Lower leg skin (tissue), 4 donors: ENCODE measurements around the gene BEND7. TPM values are rescaled to one million over a fixed set of nuclear protein-coding genes. Genes with fewer than 3 reads are reported as not detected.

Source experiments
- DNase-seq, 2 donors: peaks; one replicate each; pipeline ENCODE4 v3.0.0-alpha.2; 2019; ENCODE audit warnings: low spot score in 2 of 2
- H3K4me3 ChIP-seq: fragments of 200-600 bp; sonication (generic); 2 replicates; pipeline ENCODE4 v1.5.1; 2017; ENCODE audit warnings: mild to moderate bottlenecking, low read depth; ENCODE audit not compliant: poor library complexity, severe bottlenecking
- POLR2A ChIP-seq, 2 donors: fragments of 450-650 bp; IDR thresholded peaks; one replicate each; pipeline ENCODE4 v1.6.1; 2016 to 2017; ENCODE audit warnings: antibody characterized with exemption in 2 of 2, mild to moderate bottlenecking in 1 of 2, moderate library complexity in 1 of 2
- WGBS, 2 donors: methylation state at CpG; one replicate each; pipeline ENCODE4 v1.1.5; 2018; 5-methylcytosine and 5-hydroxymethylcytosine counted together
- intact Hi-C: fragments of 100-400 bp; cut with DNase I; formaldehyde crosslinking; loops from one replicate; pipeline ENCODE4 v1.15.0; 2023; ENCODE audit warnings: low total_unique reads
- total RNA-seq, 4 donors: library from RNA; depleted of rRNA; stranded (reverse); fragments of >200 nt; gene quantifications; one replicate each; pipeline ENCODE4 v1.1.0, GENCODE V29; 2016
- TF ChIP-seq, protein P1 (sequence below), 3 donors: fragments of 450-650 bp; IDR thresholded peaks; one replicate each; pipeline ENCODE4 v1.5.1; 2016; ENCODE audit warnings: antibody characterized with exemption in 3 of 3, mild to moderate bottlenecking in 3 of 3, moderate library complexity in 2 of 3

Gene BEND7
- total RNA-seq, 4 donors from 2014 or later: 3.7 to 8.1 (median 5.8) TPM

DNA sequence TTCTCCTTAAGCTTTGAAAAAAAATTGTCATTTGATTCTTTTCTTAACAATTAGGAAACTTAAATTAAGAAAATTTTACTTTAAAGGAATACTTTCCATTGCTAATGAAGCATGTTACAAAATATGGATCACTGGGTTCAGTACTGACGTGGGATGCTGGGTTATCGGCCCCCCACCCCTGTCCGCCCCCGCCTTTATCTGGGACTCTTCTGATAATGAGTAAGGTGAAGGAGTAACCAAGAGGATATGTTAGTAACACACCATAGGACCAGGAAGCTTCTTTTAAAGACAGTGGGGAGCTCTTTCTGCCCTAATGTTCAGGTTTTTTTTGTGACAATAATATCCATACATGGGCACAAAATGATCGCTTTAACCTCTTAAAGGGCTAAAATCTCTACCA is 29.7 kb downstream of the BEND7 start:
- H3K4me3 ChIP-seq: no peak overlapping the region
- DNase-seq: no peak
- TF ChIP-seq, protein P1, sequence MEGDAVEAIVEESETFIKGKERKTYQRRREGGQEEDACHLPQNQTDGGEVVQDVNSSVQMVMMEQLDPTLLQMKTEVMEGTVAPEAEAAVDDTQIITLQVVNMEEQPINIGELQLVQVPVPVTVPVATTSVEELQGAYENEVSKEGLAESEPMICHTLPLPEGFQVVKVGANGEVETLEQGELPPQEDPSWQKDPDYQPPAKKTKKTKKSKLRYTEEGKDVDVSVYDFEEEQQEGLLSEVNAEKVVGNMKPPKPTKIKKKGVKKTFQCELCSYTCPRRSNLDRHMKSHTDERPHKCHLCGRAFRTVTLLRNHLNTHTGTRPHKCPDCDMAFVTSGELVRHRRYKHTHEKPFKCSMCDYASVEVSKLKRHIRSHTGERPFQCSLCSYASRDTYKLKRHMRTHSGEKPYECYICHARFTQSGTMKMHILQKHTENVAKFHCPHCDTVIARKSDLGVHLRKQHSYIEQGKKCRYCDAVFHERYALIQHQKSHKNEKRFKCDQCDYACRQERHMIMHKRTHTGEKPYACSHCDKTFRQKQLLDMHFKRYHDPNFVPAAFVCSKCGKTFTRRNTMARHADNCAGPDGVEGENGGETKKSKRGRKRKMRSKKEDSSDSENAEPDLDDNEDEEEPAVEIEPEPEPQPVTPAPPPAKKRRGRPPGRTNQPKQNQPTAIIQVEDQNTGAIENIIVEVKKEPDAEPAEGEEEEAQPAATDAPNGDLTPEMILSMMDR (IDR thresholded peaks at IDR 0.05): no peak
- no peak for TF ChIP-seq POLR2A (IDR thresholded peaks at IDR 0.05)
- WGBS, 2 donors: 92 to 95% methylated on average over 5 of the region's 5 CpGs
- intact Hi-C loops: no loop called here

DNA sequence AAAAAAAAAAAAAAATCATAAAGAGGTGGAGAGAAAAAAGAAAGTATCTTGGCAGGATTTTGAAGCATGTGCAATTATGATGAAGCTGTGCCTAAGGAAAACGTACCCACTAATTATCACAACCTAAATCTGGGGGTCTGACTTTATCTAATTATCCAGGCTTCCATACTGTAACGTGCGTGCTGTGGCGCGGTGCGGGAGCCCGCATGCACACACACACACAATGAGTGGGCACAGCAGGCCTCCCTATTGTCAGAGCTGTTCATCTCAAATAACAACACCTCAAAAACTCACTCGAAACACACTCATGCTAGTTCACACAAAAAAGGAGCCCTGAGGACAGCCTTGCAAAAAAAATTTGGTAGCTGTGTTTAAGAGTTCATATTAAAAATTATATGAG is 31.9 kb downstream of the BEND7 start:
- intact Hi-C loops: no loop called here
- WGBS, 2 donors: 91 to 93% methylated on average over 8 of the region's 8 CpGs
- no peak for TF ChIP-seq POLR2A (IDR thresholded peaks at IDR 0.05)
- TF ChIP-seq, protein P1 (IDR thresholded peaks at IDR 0.05): no peak
- DNase-seq: no peak
- no peak overlapping the region for H3K4me3 ChIP-seq

DNA sequence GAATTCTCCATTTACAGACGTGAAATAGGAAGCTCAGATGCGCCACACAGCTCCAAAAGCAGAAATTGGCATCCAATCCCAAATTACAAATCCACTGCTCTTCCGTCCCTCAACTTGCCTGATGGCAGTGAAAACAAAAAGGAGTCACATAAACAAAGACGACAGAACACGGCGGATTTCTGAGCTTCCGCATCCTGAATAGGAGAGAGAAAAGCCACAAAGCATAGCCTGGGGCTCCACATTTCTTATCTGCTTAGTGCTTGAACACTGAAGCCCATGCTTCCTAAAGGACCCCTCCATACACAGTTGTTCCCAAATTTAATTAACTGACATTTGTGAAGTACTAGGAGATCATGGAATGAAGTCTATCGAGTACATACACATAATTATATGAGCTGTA is 32.6 kb downstream of the BEND7 start:
- DNase-seq: no peak
- no peak overlapping the region for H3K4me3 ChIP-seq
- TF ChIP-seq POLR2A (IDR thresholded peaks at IDR 0.05): no peak
- TF ChIP-seq, protein P1 (IDR thresholded peaks at IDR 0.05): no peak
- 84 to 86% methylated on average over 8 of the region's 8 CpGs for WGBS, 2 donors
- intact Hi-C loops: no loop called here

DNA sequence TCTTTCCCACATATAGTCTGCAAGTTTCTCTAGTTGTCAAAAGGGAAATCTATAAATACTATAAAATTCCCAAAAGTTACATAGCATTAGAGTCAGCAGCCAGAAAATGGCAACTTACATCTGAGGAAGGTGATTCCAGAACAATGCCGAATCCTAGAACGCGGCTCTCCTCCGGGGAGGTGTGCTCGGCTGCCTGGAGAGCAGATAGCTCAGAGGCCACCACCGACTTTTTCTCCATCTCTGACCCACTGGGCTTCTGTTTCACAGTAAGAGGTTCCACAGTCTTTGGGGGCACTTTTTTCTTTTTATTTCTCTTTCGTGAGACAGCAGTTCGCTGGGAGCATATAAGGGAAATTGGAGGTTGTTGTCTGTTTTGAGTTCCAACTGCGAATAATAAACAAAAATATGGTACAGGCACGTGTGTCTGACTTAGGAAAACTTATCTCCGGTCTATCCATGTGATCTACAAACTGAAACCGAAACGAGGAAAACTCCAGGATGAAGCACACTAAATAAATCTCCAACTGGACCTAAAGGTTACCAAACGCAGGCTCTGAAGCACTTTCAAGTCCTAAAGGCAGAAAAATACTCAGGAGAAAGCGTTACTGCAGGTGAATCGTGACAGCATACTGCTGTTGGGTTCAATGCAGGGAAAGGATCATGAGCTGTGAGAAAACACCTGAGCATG is 36.2 kb downstream of the BEND7 start:
- intact Hi-C loops: no loop called here
- WGBS, 2 donors: 89% methylated on average over 16 of the region's 16 CpGs
- H3K4me3 ChIP-seq: no peak overlapping the region
- no peak for DNase-seq
- TF ChIP-seq POLR2A (IDR thresholded peaks at IDR 0.05): no peak

DNA sequence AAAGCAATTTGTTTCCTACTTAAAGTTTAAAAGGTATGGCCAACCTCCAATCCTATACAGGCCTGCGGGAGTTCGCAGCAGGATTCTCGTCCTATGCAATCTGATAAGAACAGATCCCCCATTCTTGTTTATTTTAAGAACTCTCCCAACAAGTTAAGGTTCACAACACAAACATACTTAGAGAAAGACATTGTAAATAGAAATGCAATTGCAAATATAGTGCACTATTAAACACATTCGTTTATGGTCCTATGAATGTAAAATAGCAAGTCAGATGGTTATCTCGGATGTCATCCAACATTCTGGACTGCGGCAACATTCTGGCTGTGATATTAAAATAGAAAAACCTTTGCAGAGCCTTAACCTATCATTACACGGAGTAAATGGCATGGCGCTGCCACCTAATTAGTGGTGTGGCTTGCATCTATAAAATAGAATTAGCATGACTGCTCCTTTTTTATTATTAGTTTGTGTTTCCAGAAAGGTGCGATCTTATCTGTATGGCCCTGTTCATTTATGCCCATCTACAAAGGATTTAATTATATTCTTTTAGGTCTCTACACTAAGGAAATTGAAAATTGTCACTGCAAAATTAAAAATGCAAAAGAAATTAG is 37.0 kb downstream of the BEND7 start:
- DNase-seq: no peak
- intact Hi-C loops: no loop called here
- TF ChIP-seq, protein P1 (IDR thresholded peaks at IDR 0.05): no peak
- TF ChIP-seq POLR2A (IDR thresholded peaks at IDR 0.05): no peak
- 85 to 86% methylated on average over 9 of the region's 9 CpGs for WGBS, 2 donors
- H3K4me3 ChIP-seq: no peak overlapping the region

DNA sequence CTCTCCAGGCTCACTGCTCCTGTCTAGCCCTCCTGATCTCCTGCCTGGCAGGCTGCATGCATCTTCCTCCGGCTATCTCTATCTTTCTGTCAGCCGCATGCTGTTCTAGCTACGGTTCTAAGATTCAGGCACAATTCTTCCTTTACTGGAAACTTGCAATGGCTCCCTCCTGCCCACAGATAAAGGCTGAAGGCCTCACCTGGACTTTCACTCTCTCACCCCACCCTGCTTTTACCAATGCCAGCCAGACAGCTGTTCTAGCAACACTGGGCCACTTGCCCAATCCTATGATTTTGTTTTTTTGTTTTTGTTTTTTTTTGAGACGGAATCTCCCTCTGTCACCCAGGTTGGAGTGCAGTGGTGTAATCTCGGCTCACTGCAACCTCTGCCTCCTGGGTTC is 38.3 kb downstream of the BEND7 start:
- intact Hi-C loops: no loop called here
- 94 to 95% methylated on average over 5 of the region's 5 CpGs for WGBS, 2 donors
- DNase-seq: no peak
- no peak overlapping the region for H3K4me3 ChIP-seq
- TF ChIP-seq, protein P1 (IDR thresholded peaks at IDR 0.05): no peak
- TF ChIP-seq POLR2A (IDR thresholded peaks at IDR 0.05): no peak
